SJSA1 (cell line): Measurements from ENCODE around the gene RAB34. TPM values are rescaled to one million over a fixed set of nuclear protein-coding genes. Genes with fewer than 3 reads are reported as not detected.
A peak's percentile ranks its signal among the peaks of the same experiment; 100 is the strongest.

Source experiments
- DNase-seq, 2 experiments: peaks; one replicate each; pipeline ENCODE4 v3.0.0-alpha.2; 2015 to 2020; ENCODE audit warnings: low spot score in 2 of 2, low read depth in 1 of 2
- H3K27ac ChIP-seq: fragments of 250-450 bp; sonication (Bioruptor Pico); 2 replicates; pipeline ENCODE4 v1.5.1; 2020; ENCODE audit warnings: mild to moderate bottlenecking, moderate library complexity
- H3K27me3 ChIP-seq: fragments of 250-450 bp; sonication (Bioruptor Pico); replicated peaks from 2 replicates; pipeline ENCODE4 v1.5.1; 2020; ENCODE audit warnings: mild to moderate bottlenecking, moderate library complexity
- H3K36me3 ChIP-seq: fragments of 250-450 bp; sonication (Bioruptor Pico); 2 replicates; pipeline ENCODE4 v1.5.1; 2020; ENCODE audit warnings: mild to moderate bottlenecking
- H3K4me1 ChIP-seq: fragments of 250-450 bp; sonication (Bioruptor Pico); replicated peaks from 2 replicates; pipeline ENCODE4 v1.6.1; 2021; ENCODE audit warnings: mild to moderate bottlenecking
- H3K4me3 ChIP-seq: fragments of 250-450 bp; sonication (Bioruptor Pico); 2 replicates; pipeline ENCODE4 v1.5.1; 2020; ENCODE audit warnings: mild to moderate bottlenecking
- H3K9me3 ChIP-seq: fragments of 250-450 bp; sonication (Bioruptor Pico); replicated peaks from 2 replicates; pipeline ENCODE4 v1.5.1; 2020; ENCODE audit warnings: mild to moderate bottlenecking
- total RNA-seq: library from RNA; depleted of rRNA; stranded (reverse); fragments of >200 nt; shearing (Covaris generic); gene quantifications from 2 replicates; pipeline ENCODE4 v1.2.3, GENCODE V29; 2014

The RAB34 gene
- total RNA-seq, 1 experiment from 2014 or later: 1,039 TPM

- H3K36me3 ChIP-seq: peaks cover 75% of the 10 kb centered on the region
- no peak overlapping the region for H3K27ac ChIP-seq
- H3K27me3 ChIP-seq: no peaks in the 10 kb centered on the region
Measured at GRCh38 chr17:28749516-28750177, 32.0 kb upstream of the RAB34 start.

GRCh38 chr17:28748852-28749515, 31.3 kb upstream of the RAB34 start:
- no peak for DNase-seq
- Histone ChIP-seq H3K27me3 (no peaks in the 10 kb centered on the region), H3K36me3 (peaks cover 78% of the 10 kb centered on the region), H3K27ac (no peak overlapping the region), H3K9me3 (no peaks in the 10 kb centered on the region), H3K4me1 (peaks cover 10% of the 10 kb centered on the region), H3K4me3 (no peak overlapping the region)

More at GRCh38 chr17:28749516-28750177, 32.0 kb upstream of the RAB34 start:
- no peaks in the 10 kb centered on the region for H3K9me3 ChIP-seq
- DNase-seq: no peak
- H3K4me3 ChIP-seq: no peak overlapping the region
- peaks cover 10% of the 10 kb centered on the region for H3K4me1 ChIP-seq

GRCh38 chr17:28747801-28748750, 30.4 kb upstream of the RAB34 start:
- Histone ChIP-seq H3K4me1 (peaks cover 18% of the 10 kb centered on the region), H3K36me3 (peaks cover 78% of the 10 kb centered on the region), H3K27me3 (no peaks in the 10 kb centered on the region), H3K9me3 (no peaks in the 10 kb centered on the region), H3K4me3 (no peak overlapping the region), H3K27ac (no peak overlapping the region)
- DNase-seq: no peak

DNA sequence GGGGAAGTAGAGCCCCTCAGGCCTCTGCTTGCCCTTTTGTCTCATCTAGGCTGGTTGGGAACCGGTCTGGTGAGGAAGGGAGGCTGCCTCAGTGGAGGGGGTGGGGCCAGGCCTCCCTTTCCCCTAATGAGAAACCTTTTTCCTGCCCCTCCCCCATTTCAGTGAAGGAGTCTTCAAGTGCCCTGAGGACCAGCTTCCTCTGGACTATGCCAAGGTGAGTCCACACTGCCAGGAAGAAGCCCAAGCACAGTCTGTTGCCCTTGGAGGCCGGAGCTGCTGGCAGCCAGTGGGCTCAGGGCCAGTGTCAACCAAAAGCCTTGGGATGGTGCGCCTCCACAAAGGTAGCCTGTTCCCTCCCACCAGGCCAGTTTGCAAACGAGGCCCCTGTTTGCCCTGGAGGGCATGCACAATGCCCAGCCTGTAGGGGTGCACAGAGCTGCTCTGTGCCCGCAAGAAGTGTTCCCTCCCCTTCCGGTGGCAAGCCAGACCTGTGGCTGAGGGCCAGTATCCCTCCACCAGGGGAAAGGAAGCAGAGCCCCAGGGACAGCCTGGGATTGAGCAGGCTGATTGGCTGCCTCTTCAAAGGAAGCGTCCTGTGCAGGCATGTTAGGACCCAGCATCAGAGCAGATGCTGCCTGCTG, 29.5 kb upstream of the RAB34 start:
- Histone ChIP-seq H3K9me3 (no peaks in the 10 kb centered on the region), H3K36me3 (peaks cover 74% of the 10 kb centered on the region), H3K27me3 (no peaks in the 10 kb centered on the region), H3K4me3 (no peak overlapping the region), H3K27ac (no peak overlapping the region), H3K4me1 (peaks cover 25% of the 10 kb centered on the region)
- DNase-seq: no peak

GRCh38 chr17:28746611-28747050, 29.0 kb upstream of the RAB34 start:
- no peak overlapping the region for H3K4me3 ChIP-seq
- no peak for DNase-seq
- H3K4me1 ChIP-seq: peaks cover 25% of the 10 kb centered on the region
- no peak overlapping the region for H3K27ac ChIP-seq
- H3K36me3 ChIP-seq: peaks cover 70% of the 10 kb centered on the region
- no peaks in the 10 kb centered on the region for H3K27me3 ChIP-seq
- H3K9me3 ChIP-seq: no peaks in the 10 kb centered on the region

GRCh38 chr17:28745786-28746411, 28.2 kb upstream of the RAB34 start:
- Histone ChIP-seq H3K27ac (no peak overlapping the region), H3K9me3 (no peaks in the 10 kb centered on the region), H3K4me3 (peak overlapping the region; percentile 61), H3K4me1 (peaks cover 25% of the 10 kb centered on the region), H3K36me3 (peaks cover 63% of the 10 kb centered on the region), H3K27me3 (no peaks in the 10 kb centered on the region)
- no peak for DNase-seq

DNA sequence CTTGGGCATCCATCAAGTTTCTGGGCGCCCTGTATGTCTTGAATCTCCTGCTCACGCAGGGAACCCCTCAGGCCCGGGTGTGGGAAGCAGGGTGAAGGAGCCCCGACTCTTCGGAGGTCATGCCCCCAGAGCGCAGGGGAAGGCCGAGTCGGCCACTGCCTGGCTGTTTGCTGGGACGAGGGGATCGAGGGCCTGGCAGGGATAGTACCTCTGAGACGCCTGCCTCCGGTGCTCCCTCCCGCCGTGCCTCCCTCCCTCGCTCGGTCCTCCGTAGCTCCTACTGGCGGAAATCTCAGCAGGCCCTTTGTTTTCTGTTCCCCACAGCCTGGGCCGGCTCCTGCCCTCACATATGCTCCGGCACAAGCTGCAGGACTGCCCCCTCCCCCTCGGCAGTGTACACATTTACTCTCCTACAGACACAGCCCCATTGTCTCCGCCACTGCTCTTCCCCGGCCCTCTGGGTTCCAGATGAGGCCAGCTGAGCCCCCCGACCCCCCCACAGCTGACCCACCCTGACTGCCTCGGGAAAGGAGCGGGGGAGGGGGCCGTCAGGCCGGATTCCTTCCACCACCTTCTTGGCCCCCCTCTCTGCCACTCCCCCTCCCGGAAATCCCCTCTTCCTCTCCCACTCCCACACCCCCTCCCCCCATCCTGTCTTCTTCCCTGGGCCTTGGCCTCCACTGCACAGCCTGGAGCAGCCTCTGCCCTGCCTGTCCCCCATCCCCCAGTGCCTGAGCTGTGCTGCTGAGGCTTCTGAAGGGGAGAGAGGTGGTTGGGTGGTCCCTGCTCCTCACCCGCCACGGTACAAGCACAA, 27.5 kb upstream of the RAB34 start:
- DNase-seq: peak; percentile 68 to 84

GRCh38 chr17:28744104-28744971, 26.7 kb upstream of the RAB34 start:
- Histone ChIP-seq H3K27ac (peak overlapping the region; percentile 87), H3K4me3 (peak overlapping the region; percentile 61), H3K4me1 (peaks cover 25% of the 10 kb centered on the region), H3K27me3 (no peaks in the 10 kb centered on the region), H3K9me3 (no peaks in the 10 kb centered on the region), H3K36me3 (peaks cover 48% of the 10 kb centered on the region)
- peak; percentile 63 to 70 for DNase-seq

More for the DNA sequence above, 27.5 kb upstream of the RAB34 start:
- Histone ChIP-seq H3K9me3 (no peaks in the 10 kb centered on the region), H3K27me3 (no peaks in the 10 kb centered on the region), H3K4me3 (peak overlapping the region; percentile 61), H3K4me1 (peaks cover 25% of the 10 kb centered on the region), H3K36me3 (peaks cover 55% of the 10 kb centered on the region), H3K27ac (peak overlapping the region; percentile 87)

DNA sequence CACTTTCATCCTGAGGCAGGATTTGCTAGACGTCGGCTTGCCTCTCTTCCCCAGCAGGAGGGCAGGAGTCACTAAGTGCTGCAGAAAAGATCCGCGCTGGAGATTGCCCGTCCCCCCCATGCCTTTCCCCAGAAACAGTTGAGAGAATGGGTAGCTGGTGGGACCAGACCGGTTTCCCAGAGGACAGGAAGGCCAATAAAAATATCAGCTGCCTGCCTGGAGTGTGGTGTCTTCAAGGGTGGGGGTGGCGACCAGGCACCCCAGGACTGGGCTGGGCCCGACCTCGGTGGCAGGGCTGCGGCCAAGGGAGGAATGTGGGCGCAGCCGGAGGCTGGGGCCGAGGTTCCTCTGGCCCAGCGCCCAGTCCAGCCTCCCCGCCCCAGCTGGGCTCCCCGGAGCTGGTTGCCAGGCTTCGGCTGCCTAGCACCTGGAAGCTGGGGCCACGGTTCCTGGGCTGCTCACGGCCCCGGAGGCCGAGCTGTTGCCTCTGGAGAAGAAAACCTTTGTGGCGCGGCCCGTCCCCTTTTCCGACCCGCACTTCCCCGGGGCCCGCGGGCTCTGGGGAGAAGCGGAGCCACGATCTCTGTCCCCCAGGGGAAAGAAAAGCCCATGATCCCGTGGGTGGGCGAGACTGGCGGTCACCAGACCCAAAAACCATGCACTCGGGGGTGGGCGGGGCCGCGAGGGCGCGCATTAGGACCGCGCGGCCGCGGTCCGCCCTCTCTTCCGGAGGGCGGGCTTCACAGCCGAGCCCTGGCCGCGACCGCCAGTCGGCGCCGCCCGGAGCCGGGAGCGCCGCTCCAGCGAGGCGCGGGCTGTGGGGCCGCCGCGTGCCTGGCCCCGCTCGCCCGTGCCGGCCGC, 25.8 kb upstream of the RAB34 start, which contains the start of gene TRAF4:
Gene TRAF4, plus strand, starts transcription at position 769 of the 861 bp plus-strand sequence. CDS start 102 bp downstream, outside the sequence.
- peak within 1 kb of the TSS; percentile 87 for H3K27ac ChIP-seq
- H3K27me3 ChIP-seq: no peaks in the 10 kb centered on the region
- H3K4me3 ChIP-seq: peak within 1 kb of the TSS; percentile 61
- H3K4me1 ChIP-seq: peaks cover 25% of the 10 kb centered on the region
- peaks cover 40% of the 10 kb centered on the region for H3K36me3 ChIP-seq
- no peaks in the 10 kb centered on the region for H3K9me3 ChIP-seq
- peak; percentile 80 to 89 for DNase-seq

DNA sequence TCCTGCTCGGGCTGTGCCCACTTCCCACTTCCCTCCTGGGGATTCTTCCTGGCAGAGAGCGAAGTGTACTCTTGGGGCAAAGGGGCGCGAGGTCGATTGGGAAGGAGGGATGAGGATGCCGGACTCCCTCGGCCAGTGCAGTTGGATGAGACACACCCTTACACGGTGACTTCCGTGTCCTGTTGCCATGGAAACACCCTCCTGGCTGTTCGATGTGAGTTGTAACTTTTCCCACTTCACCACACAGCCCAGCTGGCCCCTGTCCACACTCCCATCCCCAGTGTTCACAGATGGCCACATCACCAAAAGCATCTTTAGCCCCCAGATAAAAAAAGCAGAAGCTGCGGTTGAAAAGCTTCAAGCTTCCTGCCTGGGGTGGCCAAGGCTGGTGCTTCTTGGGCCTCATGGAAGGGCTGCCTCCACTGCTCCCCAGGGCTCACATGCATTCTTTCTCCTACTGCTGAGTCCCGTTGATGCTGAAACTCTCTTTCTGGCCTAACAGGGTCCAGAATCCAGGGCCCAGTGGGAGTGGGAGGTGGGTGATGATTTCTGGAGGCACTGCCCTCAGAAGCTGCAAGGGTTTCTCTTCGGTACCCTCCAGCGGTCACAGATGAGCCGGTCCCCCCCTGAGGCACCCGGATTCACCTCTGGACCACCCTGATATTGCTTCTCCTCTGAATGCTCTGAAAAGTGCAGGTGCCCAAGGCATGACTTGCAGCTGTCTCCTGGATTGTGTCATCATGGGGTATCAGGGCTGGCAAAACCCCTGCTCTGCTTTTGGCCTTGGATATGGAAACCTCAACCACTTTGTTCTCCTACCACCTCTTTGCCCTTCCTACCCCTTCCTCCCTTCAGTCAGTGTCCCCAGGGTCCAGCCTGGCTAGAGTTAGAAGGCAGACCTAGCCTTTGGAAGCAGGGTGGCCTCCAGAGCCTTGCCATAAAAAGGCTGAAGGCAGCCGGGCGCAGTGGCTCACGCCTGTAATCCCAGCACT, 24.0 kb upstream of the RAB34 start:
- Histone ChIP-seq H3K4me3 (no peak overlapping the region), H3K9me3 (no peaks in the 10 kb centered on the region), H3K27ac (no peak overlapping the region), H3K27me3 (no peaks in the 10 kb centered on the region), H3K4me1 (peaks cover 25% of the 10 kb centered on the region), H3K36me3 (peaks cover 21% of the 10 kb centered on the region)
- DNase-seq: peak in 1 of 2 experiments; percentile 35
